Endodermal cell (in vitro differentiated cells): ENCODE data around the gene GGA3. TPM values are rescaled to one million over a fixed set of nuclear protein-coding genes. Genes with fewer than 3 reads are reported as not detected.

ENCODE experiments used
- DNase-seq: peaks from one replicate; pipeline ENCODE4 v3.0.0-alpha.2; 2017
- H3K27ac ChIP-seq: 2 replicates; pipeline ENCODE4 v1.5.1; 2013; ENCODE audit warnings: mild to moderate bottlenecking, low read depth, low read length, moderate library complexity
- H3K27me3 ChIP-seq: 2 replicates; pipeline ENCODE4 v1.6.1; 2013; ENCODE audit warnings: mild to moderate bottlenecking, low read length, moderate library complexity; ENCODE audit not compliant: insufficient read depth, control insufficient read depth, poor library complexity, severe bottlenecking
- H3K36me3 ChIP-seq: 2 replicates; pipeline ENCODE4 v1.7.0; 2013; ENCODE audit warnings: mild to moderate bottlenecking, low read length, moderate library complexity; ENCODE audit not compliant: control insufficient read depth, insufficient read depth
- H3K4me1 ChIP-seq: one replicate; pipeline ENCODE4 v1.7.0; 2013; ENCODE audit warnings: low read length; ENCODE audit not compliant: control insufficient read depth, insufficient read depth
- H3K4me3 ChIP-seq: 2 replicates; pipeline ENCODE4 v1.5.1; 2013; ENCODE audit warnings: mild to moderate bottlenecking, low read length, moderate library complexity
- H3K9ac ChIP-seq: 2 replicates; pipeline ENCODE4 v1.6.1; 2013; ENCODE audit warnings: mild to moderate bottlenecking, low read length, moderate library complexity; ENCODE audit not compliant: poor library complexity, severe bottlenecking; ENCODE audit errors: extremely low read depth
- H3K9me3 ChIP-seq: 2 replicates; pipeline ENCODE4 v1.6.1; 2013; ENCODE audit warnings: mild to moderate bottlenecking, low read length, moderate library complexity; ENCODE audit not compliant: control insufficient read depth
- H3K27ac Mint-ChIP-seq: 2 replicates; pipeline ENCODE4 v1.8.0; 2020; ENCODE audit warnings: mixed read lengths
- H3K27me3 Mint-ChIP-seq: 2 replicates; pipeline ENCODE4 v1.8.0; 2021; ENCODE audit warnings: mild to moderate bottlenecking, mixed read lengths; ENCODE audit not compliant: insufficient read depth
- H3K36me3 Mint-ChIP-seq: 2 replicates; pipeline ENCODE4 v1.8.0; 2020; ENCODE audit warnings: low read depth, mixed read lengths
- H3K4me1 Mint-ChIP-seq: 2 replicates; pipeline ENCODE4 v1.8.0; 2020; ENCODE audit warnings: mixed read lengths
- H3K4me3 Mint-ChIP-seq: 2 replicates; pipeline ENCODE4 v1.8.0; 2020; ENCODE audit warnings: mild to moderate bottlenecking, moderate library complexity, mixed read lengths
- H3K9me3 Mint-ChIP-seq: 2 replicates; pipeline ENCODE4 v1.8.0; 2020; ENCODE audit warnings: mild to moderate bottlenecking, mixed read lengths
- WGBS, 2 experiments: methylation state at CpG; one replicate each; pipeline versions ENCODE4 v1.1.5 to v1.1.7; 2013; ENCODE audit warnings: missing lambda C conversion rate in 2 of 2, mixed read lengths in 1 of 2; ENCODE audit not compliant: insufficient coverage in 1 of 2, insufficient read length in 1 of 2; 5-methylcytosine and 5-hydroxymethylcytosine counted together
- total RNA-seq, 2 donors: library from RNA; stranded (reverse); fragmentation: NEBNext Ultra II Directional in 1 of 2; extraction: Animal tissue kit (Norgen Biotek cat#: 25700) in 1 of 2; gene quantifications; 2 replicates in 1 of 2; 3 replicates in 1 of 2; pipeline ENCODE4 v1.2.1, GENCODE V29; 2021
- TF ChIP-seq, protein P1 (sequence below): fragments of 200-600 bp; sonication (generic); conservative IDR thresholded peaks from 2 replicates; pipeline ENCODE4 v1.5.0; 2021; ENCODE audit warnings: antibody characterized with exemption, mild to moderate bottlenecking

The GGA3 gene
- total RNA-seq, 2 donors from 2014 or later, result 64.9 to 73.2 TPM

GRCh38 chr17:75271955-75272847 lies 10.8 kb upstream of the GGA3 start:
- Mint-ChIP-seq H3K27me3 (no peaks in the 10 kb centered on the region), H3K27ac (no peak overlapping the region), H3K4me1 (peaks cover 10% of the 10 kb centered on the region), H3K36me3 (no peaks in the 10 kb centered on the region), H3K4me3 (peak overlapping the region; percentile 71), H3K9me3 (no peaks in the 10 kb centered on the region)
- WGBS, 2 experiments, result 70 to 72% methylated on average over 13 to 24 of the region's 24 CpGs
- Histone ChIP-seq H3K27me3 (no peaks in the 10 kb centered on the region), H3K4me3 (peak overlapping the region; percentile 82), H3K27ac (no peak overlapping the region), H3K36me3 (peaks cover under 1% of the 10 kb centered on the region), H3K9me3 (no peaks in the 10 kb centered on the region), H3K9ac (peak overlapping the region; percentile 53), H3K4me1 (peaks cover 9% of the 10 kb centered on the region)
- TF ChIP-seq, protein P1, sequence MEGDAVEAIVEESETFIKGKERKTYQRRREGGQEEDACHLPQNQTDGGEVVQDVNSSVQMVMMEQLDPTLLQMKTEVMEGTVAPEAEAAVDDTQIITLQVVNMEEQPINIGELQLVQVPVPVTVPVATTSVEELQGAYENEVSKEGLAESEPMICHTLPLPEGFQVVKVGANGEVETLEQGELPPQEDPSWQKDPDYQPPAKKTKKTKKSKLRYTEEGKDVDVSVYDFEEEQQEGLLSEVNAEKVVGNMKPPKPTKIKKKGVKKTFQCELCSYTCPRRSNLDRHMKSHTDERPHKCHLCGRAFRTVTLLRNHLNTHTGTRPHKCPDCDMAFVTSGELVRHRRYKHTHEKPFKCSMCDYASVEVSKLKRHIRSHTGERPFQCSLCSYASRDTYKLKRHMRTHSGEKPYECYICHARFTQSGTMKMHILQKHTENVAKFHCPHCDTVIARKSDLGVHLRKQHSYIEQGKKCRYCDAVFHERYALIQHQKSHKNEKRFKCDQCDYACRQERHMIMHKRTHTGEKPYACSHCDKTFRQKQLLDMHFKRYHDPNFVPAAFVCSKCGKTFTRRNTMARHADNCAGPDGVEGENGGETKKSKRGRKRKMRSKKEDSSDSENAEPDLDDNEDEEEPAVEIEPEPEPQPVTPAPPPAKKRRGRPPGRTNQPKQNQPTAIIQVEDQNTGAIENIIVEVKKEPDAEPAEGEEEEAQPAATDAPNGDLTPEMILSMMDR, result no peak
- peak; percentile 66 for DNase-seq

DNA sequence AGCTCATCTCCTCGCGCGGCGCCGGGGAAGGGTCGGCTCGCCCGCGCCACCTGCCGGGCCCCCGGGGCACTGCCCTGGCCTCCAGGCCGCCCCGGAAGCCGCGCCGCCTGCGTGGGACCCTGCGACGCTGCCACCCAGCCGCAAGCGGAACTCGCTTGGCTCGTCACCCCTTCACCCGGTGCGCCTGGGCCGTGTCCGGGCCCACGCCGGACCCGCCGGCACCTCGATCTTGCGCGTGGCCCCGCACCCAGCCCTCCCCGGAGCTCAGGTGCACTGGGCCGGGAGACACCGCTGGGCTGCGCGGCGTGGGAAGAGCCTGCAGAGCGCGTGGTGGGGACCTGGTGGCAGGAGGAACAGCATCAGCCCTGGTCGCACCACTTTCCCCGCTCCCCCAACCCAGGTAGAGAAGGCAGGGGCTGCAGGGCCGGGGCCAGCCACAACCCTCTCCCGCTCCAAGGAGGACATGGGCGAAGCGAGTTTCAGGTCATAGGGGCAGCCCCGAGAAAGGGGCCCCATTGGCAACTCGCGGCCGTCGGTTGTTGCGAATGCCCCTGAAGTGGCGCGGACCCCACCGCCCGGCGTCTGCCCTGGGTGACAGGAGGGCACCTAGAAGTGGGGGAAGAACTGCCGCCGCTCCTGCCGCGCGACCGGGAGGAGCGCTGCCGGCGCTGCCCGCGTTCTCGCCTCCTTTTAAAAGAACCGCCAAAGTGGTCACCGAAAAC lies 10.0 kb upstream of the GGA3 start:
- H3K4me1 Mint-ChIP-seq, result peaks cover 10% of the 10 kb centered on the region
- Histone ChIP-seq H3K27me3 (no peaks in the 10 kb centered on the region), H3K4me3 (peak overlapping the region; percentile 82), H3K9ac (peak overlapping the region; percentile 53), H3K27ac (no peak overlapping the region), H3K36me3 (peaks cover 6% of the 10 kb centered on the region), H3K9me3 (no peaks in the 10 kb centered on the region), H3K4me1 (peaks cover 9% of the 10 kb centered on the region)
- H3K36me3 Mint-ChIP-seq, result peaks cover 6% of the 10 kb centered on the region
- TF ChIP-seq, protein P1, result peak; percentile 77
- H3K27ac Mint-ChIP-seq, result no peak overlapping the region
- no peaks in the 10 kb centered on the region for H3K9me3 Mint-ChIP-seq
- H3K4me3 Mint-ChIP-seq, result peak overlapping the region; percentile 71
- peak; percentile 91 for DNase-seq
- 1 to 2% methylated on average over 24 to 74 of the region's 74 CpGs for WGBS, 2 experiments
- no peaks in the 10 kb centered on the region for H3K27me3 Mint-ChIP-seq

DNA sequence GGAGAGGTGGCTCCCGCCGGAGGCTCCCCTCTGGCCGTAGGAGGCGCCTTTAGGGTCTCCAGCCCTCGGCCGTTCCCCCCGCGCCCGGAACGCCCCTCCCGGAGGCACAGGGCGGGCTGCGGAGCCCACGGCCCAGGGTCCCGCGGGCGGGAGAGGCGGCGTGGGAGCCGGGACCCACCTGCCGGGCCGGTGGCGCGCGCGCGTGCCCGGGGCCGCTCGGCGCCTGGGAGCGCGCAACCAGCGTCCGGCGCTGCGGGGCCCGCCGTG lies 9.5 kb upstream of the GGA3 start, which contains the start of gene MIF4GD:
Gene MIF4GD, minus strand, starts transcription at position 266 of the 267 bp plus-strand sequence. CDS start 1,036 bp downstream, outside the sequence.
- Histone ChIP-seq H3K27me3 (no peaks in the 10 kb centered on the region), H3K4me1 (peaks cover 9% of the 10 kb centered on the region), H3K4me3 (peak within 1 kb of the TSS; percentile 87), H3K36me3 (peaks cover 11% of the 10 kb centered on the region), H3K9ac (peak within 1 kb of the TSS; percentile 66), H3K27ac (peak within 1 kb of the TSS; percentile 8), H3K9me3 (no peaks in the 10 kb centered on the region)
- peak within 1 kb of the TSS; percentile 71 for H3K4me3 Mint-ChIP-seq
- H3K36me3 Mint-ChIP-seq, result peaks cover 11% of the 10 kb centered on the region
- TF ChIP-seq, protein P1, result no peak
- H3K27ac Mint-ChIP-seq, result peak within 1 kb of the TSS; percentile 84
- H3K4me1 Mint-ChIP-seq, result peaks cover 10% of the 10 kb centered on the region
- no peak for DNase-seq
- WGBS, 2 experiments, result 0% methylated on average over 39 of the region's 39 CpGs; no CpG with 5 or more reads in 1 of the 2 experiments
- H3K9me3 Mint-ChIP-seq, result no peaks in the 10 kb centered on the region
- H3K27me3 Mint-ChIP-seq, result no peaks in the 10 kb centered on the region
